ENCODE results near the gene ROPN1L.

ROPN1L gene

DNA sequence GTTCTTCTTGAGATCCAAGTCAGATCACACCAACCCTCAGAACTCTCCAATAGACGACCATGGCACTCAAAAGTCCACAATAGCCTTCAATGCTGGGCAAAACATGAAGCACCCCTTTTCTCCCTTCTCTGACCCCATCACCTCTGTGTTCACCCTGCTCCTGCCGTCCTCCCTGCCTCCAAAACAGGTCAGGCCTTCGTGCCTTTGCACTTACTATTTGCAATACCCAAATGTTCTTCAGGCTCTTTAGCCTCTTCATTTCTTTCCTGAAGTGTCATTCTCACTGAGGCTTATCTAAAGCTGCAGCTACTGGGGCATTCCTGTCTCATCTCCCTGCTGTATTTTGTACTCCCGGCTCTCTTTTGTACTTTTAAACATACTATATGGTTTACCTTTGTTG is 2.0 kb upstream of the ROPN1L start:
- Histone ChIP-seq H3K79me2 (ENCODE audit: insufficient read depth, low read length) (no peaks in the 10 kb centered on the region), H3K27ac (ENCODE audit: low read length) (no peak overlapping the region), H3K4me3 (ENCODE audit: low read depth in 1 of 2, low read length in 2 of 2) (no peak overlapping the region), H4K20me1 (ENCODE audit: insufficient read depth, low read length) (no peaks in the 10 kb centered on the region), H3K36me3 (ENCODE audit: insufficient read depth, low read length) (peaks cover 4% of the 10 kb centered on the region; the same call in 1 of the 2 replicates), H3K9ac (ENCODE audit: low read depth, low read length) (no peak overlapping the region), H3K4me2 (ENCODE audit: insufficient read depth, low read length) (no peak overlapping the region), H2AFZ (ENCODE audit: low read depth, low read length) (no peak overlapping the region), H3K27me3 (ENCODE audit: insufficient read depth, low read length, poor library complexity) (no peaks in the 10 kb centered on the region), H3K9me3 (ENCODE audit: insufficient read depth, low read length, severe bottlenecking) (no peaks in the 10 kb centered on the region), H3K4me1 (ENCODE audit: insufficient read depth, low read length) (peaks cover 27% of the 10 kb centered on the region)
- TF ChIP-seq CTCF (IDR thresholded peaks at IDR 0.05; ENCODE audit: borderline replicate concordance, extremely low read depth, low read length, poor library complexity, severe bottlenecking) = no peak
- no peak for TF ChIP-seq EZH2 (IDR thresholded peaks at IDR 0.05; ENCODE audit: borderline replicate concordance, low read depth, low read length, severe bottlenecking)
- DNase-seq (no peak), ATAC-seq (ENCODE audit: insufficient read depth, low read depth) (no peak)

DNA sequence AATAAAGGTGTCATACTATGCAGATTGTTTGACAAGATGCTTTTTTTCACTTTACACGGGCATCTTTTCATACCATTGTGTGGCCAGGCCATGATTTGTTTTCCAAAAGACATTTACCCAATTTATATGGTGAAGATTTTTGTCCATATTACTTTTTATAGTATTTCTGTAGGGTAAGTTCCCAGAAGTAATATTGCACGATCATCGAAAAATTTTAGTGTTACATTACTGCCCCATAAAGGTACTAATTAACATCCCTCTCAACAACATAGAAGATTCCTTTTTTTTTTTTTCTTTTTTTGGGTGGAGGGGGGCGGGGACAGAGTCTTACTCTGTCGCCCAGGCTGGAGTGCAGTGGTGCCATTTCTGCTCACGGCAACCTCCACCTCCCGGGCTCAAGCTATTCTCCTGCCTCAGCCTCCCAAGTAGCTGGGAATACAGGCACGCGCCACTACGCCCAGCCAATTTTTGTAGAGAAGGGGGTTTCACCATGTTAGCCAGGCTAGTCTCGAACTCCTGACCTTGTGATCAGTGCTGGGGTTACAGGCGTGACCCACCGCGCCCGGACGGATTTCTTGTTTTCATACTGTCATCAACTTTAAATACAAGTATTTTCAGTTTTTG is 1.2 kb upstream of the ROPN1L start:
- no peak overlapping the region for H3K4me3 ChIP-seq (ENCODE audit: low read depth in 1 of 2, low read length in 2 of 2)
- no peak overlapping the region for H3K27ac ChIP-seq (ENCODE audit: low read length)
- H3K27me3 ChIP-seq (ENCODE audit: insufficient read depth, low read length, poor library complexity) = no peaks in the 10 kb centered on the region
- no peaks in the 10 kb centered on the region for H3K9me3 ChIP-seq (ENCODE audit: insufficient read depth, low read length, severe bottlenecking)
- peaks cover 35% of the 10 kb centered on the region for H3K4me1 ChIP-seq (ENCODE audit: insufficient read depth, low read length)
- TF ChIP-seq EZH2 (IDR thresholded peaks at IDR 0.05; ENCODE audit: borderline replicate concordance, low read depth, low read length, severe bottlenecking) = no peak
- TF ChIP-seq CTCF (IDR thresholded peaks at IDR 0.05; ENCODE audit: borderline replicate concordance, extremely low read depth, low read length, poor library complexity, severe bottlenecking) = no peak
- H2AFZ ChIP-seq (ENCODE audit: low read depth, low read length) = no peak overlapping the region
- no peaks in the 10 kb centered on the region for H4K20me1 ChIP-seq (ENCODE audit: insufficient read depth, low read length)
- ATAC-seq (ENCODE audit: insufficient read depth, low read depth) (no peak), DNase-seq (no peak)
- no peak overlapping the region for H3K9ac ChIP-seq (ENCODE audit: low read depth, low read length)
- peak overlapping the region; percentile 97 for H3K4me2 ChIP-seq (ENCODE audit: insufficient read depth, low read length)
- no peaks in the 10 kb centered on the region for H3K79me2 ChIP-seq (ENCODE audit: insufficient read depth, low read length)
- peaks cover 4% of the 10 kb centered on the region; the same call in 1 of the 2 replicates for H3K36me3 ChIP-seq (ENCODE audit: insufficient read depth, low read length)

DNA sequence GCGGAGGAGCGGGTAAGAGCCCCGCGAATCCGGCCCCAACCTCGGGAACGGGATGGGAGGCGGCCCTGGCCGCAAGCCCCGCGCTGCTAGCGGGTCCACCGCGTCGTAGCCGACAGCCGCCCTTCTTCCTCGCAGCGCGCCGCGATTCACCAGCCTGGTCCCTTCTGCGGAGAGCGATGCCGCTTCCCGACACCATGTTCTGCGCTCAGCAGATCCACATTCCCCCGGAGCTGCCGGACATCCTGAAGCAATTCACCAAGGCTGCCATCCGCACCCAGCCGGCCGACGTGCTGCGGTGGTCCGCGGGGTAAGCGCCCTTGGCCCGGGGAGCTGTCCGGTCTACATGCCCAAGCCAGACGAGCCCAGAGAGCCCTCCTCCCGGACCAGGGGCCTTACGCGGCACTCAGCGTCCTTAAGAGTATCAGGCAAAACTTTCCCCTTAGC is 335 bp downstream of the ROPN1L start:
- H3K4me2 ChIP-seq (ENCODE audit: insufficient read depth, low read length) = peak overlapping the region; percentile 97
- peak overlapping the region; percentile 98 for H2AFZ ChIP-seq (ENCODE audit: low read depth, low read length)
- TF ChIP-seq CTCF (IDR thresholded peaks at IDR 0.05; ENCODE audit: borderline replicate concordance, extremely low read depth, low read length, poor library complexity, severe bottlenecking) = no peak
- no peak for TF ChIP-seq EZH2 (IDR thresholded peaks at IDR 0.05; ENCODE audit: borderline replicate concordance, low read depth, low read length, severe bottlenecking)
- no peak overlapping the region for H3K27ac ChIP-seq (ENCODE audit: low read length)
- H3K4me1 ChIP-seq (ENCODE audit: insufficient read depth, low read length) = peaks cover 49% of the 10 kb centered on the region
- H3K79me2 ChIP-seq (ENCODE audit: insufficient read depth, low read length) = no peaks in the 10 kb centered on the region
- peak overlapping the region; percentile 44 to 96 for H3K4me3 ChIP-seq (ENCODE audit: low read depth in 1 of 2, low read length in 2 of 2)
- H4K20me1 ChIP-seq (ENCODE audit: insufficient read depth, low read length) = no peaks in the 10 kb centered on the region
- H3K9me3 ChIP-seq (ENCODE audit: insufficient read depth, low read length, severe bottlenecking) = no peaks in the 10 kb centered on the region
- DNase-seq = no peak
- ATAC-seq (ENCODE audit: insufficient read depth, low read depth) = peak; percentile 20; the same call in 1 of the 3 replicates
- H3K36me3 ChIP-seq (ENCODE audit: insufficient read depth, low read length) = no peaks in the 10 kb centered on the region; the same call in 1 of the 2 replicates
- H3K9ac ChIP-seq (ENCODE audit: low read depth, low read length) = peak overlapping the region; percentile 65
- no peaks in the 10 kb centered on the region for H3K27me3 ChIP-seq (ENCODE audit: insufficient read depth, low read length, poor library complexity)

All from DND-41 (cell line).